GM21381 (cell line): ENCODE measurements around the gene MYBPH.

Experiments used
- ATAC-seq: cut with Tn5 transposase; IDR thresholded peaks from one replicate; pipeline ENCODE4 v1.9.1; 2021; ENCODE audit warnings: mild to moderate bottlenecking, moderate library complexity; ENCODE audit not compliant: unreplicated experiment

MYBPH gene

DNA sequence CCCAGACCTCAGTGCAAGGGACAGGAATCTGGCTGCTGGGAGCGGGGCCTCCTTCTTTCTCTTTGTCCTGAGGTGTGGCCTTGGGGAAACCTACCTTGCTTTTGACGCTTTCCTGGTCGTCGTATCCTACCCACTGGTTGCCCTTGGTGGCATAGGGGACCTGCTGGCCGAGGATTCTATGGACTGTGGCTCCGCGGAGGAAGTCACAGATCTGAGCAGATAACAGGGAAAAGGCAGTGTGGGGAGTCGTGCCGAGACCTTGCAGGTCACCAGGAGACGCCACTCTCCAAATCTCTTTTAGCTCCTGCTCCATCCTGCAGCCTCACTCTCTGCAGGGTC is 4.0 kb upstream of the MYBPH start:
- no peak for ATAC-seq

DNA sequence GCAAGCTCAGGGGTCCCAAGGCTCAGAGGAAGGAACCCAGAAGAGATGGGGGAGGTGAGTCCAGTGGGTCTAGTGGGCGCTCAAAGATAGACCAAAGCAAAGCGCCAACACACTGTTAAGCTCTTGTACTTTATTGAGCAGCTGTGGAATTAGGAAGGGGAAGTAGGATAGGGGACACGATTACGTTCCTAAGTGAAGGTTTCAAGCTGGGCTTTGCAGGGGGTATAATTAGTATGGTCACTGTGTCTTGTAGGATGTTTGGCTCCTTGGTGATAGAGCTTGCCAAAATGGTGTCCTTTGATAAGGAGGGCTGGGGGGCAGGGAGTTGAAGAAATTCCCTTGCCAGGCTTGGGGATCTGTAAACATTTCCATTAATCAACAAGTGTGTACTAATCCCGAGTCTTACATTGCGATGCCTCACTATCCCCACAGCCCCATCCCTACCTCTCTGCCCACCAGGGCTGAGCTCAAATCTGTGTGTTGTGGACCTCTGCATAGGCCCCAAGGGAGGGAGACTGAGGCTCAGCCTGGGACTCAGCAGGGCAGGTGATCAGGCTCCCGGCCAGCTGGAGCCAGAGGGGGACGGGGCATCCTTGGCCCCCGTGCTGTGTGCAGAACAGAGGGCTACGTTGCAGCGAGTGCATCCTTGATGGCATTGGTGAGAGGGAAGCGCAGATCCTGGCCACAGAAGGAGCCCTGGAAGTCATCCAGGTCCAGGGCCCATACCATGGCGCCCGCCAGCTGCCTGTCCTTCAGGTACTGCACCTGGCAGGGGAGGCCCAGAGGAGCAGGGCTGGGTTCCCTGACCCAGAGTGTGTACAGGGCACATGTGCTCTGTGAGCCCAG is 3.4 kb upstream of the MYBPH start:
- no peak for ATAC-seq

GRCh38 chr1:203178083-203178482 is 2.5 kb upstream of the MYBPH start:
- ATAC-seq = no peak

DNA sequence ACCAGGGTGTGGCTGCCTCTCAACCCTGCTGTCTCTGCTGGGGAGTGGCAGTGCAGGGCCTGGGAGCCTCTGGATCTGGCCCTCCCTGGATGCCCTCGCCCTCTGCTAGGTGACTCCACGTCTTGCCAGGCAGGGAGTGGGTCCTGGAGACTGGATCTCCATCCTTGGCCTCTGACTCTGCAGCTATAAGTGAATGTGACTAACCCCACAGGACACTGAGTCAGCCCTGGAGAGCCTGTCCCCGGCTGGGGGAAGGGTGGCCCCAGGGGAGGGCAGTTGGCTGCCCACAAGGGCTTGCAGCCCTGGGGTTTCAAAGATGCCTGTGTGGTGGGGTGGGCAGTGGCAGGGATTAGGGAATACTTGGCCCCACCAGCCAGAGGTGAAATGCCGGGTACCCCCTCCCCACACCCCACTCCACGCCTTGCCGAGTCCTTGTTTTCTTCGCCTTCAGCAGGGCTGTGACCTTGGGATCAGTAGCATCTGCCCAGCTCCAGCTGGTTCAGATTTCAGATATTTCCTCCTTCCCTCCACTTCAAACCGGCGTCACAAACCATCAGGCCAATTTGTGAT is 1.9 kb upstream of the MYBPH start:
- ATAC-seq = no peak

DNA sequence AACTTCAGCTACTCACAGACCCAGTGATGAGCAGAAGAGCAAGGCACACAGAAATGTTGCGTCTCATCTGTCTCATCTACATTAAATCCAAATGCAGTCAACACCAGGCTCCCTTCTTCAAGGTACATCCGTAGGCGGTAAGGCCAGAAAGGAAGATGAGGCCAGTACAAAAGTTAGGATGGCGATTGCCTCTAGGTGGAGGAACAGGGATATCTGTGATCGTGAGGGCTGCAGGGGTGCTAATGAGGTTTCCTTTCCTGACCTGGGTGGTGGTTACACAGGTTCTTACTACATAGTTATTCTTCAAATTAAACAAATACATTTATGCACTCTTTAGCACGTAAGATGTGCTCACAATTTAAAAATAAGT is 1.4 kb upstream of the MYBPH start:
- no peak for ATAC-seq

GRCh38 chr1:203176273-203177035 is 828 bp upstream of the MYBPH start:
- no peak for ATAC-seq

GRCh38 chr1:203175827-203176241 is 208 bp upstream of the MYBPH start:
- ATAC-seq = no peak

DNA sequence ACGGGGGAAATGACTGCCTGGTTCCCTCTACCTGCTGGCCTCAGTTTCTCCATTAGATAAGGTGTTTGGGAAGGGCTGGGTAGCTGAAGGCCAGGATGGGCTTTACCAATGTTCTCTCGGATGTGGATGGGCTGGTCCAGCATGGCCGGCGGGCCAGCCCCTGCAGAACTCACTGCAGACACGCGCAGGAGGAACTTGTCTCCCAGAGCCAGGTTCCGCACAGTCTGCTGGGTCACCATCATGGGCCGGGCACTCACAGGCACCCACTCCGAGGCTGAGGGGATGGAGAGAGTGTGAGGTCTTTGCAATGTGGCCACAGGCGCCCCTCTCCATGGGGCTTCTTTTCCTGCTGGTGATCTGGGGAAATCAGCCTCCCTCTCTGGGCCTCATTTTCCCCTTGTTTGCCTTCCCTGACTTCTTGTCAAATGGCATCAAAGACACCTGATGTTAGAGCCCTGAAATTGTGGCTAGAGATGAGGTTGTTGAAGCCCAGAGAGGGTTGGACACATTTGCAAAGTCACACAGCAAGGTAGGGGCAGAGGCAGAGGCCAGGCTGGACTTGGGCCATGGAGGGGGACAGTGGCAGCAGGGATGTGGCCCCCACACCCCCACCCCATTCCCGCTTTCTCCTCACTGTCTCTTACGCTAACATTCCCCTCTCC is 1.2 kb downstream of the MYBPH start:
- no peak for ATAC-seq

- ATAC-seq = peak; percentile 81
Observed at GRCh38 chr1:203173566-203173965, 2.1 kb downstream of the MYBPH start.

- no peak for ATAC-seq
Observed at GRCh38 chr1:203173011-203173555, 2.5 kb downstream of the MYBPH start.

DNA sequence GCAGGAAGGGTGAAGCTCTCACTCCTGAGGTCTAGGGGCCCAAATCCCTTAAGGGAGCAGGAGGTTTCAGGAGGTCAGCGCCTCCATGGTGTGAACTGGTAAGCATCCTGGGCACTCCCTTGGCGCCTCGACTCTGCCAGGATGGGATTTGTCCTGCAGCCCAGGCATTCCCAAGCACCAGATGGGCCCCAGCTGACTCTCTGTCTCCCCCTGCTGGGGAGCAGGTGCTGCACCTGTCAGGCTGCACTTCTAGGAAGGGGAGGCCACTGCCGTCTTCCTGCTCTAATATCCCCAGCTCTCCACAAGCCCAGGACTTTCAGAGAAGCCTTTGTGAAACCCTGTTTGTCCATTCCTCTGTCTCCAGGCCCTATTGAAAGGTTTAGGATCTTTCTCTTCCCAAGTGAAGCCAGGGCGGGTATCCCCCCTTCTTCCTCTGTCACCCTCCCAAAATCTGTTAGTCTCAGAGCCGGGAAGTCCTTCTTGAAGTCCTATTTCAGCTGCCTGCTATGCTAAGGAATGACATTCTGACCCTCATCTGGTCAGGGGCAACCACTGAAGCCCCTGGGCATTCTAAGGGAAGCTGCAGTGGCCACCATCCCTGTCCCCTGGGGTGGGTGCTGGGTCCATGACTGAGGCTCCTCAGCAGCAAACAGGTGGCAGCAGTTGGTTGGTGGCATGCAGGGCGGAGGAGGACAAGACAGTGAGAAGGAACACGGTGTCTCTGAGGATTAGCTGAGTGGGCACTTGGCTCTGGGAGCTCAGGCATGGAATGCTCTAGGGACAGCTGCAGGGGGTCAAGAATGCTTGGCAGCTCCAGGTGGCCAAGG is 3.2 kb downstream of the MYBPH start:
- ATAC-seq = no peak

DNA sequence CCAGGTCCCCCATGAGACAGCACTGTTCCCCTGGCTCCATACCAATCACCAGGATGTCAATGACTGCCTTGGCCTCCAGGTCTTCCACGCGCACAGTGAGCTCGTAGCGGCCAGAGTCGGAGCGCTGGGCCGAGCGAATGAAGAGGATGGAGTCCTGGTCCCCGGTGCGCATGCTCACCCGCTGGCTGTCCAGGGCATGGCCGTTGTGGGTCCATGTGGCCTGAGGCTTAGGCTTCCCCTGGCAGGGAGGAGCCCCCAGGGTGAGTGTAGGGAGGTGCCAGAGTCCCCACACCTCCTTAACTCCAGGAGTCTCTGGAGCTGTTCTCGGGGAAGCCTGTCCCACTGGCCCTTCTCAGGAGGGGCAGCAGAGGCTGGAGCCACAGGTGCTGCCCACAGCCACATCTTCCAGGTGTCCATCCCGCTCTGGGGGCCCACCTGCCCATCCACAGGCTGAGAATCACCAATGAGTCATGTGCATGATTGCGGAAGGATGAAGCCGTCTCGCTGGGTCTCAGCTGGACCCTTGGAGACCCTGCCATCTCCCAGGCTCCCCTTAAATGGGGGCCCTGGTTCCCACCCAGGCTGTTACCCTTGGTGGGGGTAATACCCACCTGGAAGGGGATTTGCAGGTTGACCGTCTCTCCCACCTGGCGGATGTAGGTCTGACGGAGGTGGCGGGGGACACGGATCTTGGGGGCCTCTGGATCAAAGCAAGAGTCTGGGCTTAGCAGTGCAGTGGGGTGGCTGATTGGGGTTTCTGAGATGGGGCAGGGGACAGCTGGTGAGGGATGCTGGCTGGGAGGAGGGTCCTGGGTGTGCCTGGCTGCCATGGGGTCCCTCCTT is 4.1 kb downstream of the MYBPH start:
- no peak for ATAC-seq

DNA sequence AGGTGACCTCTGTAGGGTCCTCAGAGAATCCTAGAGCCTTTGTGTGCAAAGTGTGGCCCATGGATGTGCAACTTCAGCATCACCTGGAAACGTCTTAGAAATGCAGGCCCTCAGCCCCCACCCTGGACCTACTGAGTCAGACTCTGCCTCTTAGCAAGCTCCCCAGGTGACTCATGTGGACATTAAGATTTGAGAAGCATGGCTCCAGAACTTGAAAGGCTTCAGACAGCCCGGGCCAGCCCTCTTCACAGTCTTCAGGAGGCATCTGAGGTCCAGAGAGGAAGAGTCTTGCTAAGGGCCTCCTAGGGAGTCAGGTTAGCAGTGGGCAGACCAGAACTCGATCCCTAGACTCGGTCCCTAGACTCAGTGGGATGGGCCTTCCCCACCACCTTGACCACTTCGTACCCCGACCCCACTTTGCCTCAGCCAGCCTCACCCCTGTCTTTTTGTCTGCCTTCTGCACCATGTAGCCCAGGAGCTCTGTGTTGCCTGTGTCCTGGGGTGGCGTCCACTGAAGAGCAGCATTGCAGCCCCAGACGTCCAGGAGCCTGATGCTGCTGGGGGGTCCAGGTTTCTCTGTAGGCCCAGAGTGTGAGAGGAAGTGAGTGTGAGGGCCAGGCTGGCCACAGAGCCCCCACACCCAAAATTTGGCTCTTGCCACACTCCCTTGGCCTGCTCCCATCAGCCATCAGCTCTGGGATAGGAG is 4.8 kb downstream of the MYBPH start:
- no peak for ATAC-seq

DNA sequence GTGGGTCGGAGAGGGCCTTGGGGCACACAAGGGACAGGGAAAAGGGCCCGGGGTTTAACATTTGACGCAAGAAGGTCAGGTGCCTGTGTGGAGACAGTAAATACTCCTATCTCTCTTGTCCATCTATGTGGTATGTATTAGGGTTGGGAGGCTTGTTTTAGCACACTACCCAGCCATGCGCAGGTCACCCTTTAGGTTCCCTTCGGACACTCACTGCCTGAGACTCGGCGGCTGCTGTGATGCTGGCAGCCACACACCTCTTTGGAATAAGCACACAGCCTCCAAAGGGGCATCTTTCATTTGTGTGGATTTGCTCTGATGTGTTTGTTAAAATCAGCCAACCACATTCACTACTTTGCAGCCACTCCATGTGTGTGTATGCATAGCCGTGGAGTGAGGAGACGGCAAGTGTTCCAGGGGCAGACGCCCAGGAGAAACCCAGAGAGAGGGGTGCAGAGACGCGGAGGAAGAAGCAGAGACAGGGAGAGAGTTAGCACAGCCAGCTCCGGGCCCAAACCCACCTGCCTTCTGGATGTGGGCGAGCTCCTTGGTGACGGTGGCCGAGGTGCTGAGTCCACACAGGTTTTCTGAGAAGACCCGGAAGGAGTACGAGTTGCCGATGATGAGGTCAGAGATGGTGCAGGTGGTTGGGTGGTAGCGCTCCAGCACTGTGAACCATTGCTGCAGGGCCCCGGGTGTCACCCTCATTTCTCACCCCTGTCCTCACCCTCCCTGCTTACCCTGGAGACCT is 5.7 kb downstream of the MYBPH start:
- no peak for ATAC-seq

DNA sequence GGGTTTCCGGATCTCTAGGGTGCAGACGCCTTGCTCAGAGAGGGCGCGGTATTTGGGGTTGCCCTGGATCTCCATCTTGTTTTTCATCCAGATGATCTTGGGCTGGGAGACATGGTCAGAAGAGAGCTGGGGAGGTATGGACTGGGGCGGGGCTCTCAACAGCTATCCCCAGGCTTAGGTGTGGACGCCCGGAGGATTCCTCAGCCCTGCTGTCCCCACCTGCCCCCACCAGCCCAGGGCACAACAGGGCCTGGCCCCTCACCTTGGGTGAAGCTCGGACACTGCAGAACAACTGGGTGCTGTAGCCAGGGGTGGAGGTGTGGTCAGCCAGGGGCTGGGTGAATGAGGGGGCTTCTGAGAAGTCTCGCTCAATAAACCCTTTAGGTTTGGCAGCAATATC is 6.6 kb downstream of the MYBPH start:
- no peak for ATAC-seq

DNA sequence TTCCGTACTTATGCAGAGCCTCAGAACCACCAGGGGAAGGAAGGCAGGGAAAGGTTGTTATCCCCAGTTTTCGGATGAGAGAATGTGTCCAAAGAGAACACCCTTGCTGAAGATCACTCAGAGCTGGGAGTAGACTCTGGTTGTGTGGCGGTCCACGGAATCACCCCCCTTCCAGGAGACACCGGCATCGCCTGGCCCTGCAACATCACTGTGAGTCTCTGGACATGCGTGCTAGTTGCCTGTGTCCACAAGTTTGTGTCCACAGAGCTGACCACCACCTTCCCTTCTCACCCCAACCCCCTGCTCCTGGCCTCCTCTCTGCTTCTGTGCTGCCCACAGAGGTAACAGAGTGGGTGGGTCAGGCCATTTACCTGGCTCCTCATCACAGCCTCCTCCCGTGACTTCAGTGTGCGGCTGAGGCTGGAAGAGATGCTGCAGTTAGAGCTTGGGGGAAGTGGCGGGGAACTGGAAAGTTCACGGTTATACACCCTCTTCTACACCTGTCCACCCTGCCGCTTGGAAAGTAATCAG is 7.3 kb downstream of the MYBPH start:
- ATAC-seq = no peak

GRCh38 chr1:203167913-203168200 is 7.8 kb downstream of the MYBPH start:
- ATAC-seq = no peak
